Measurements from ENCODE around the gene CYP1A1.
"Not testable (repeated sequence)": the region's sequence is repeated elsewhere in the genome, so short reads cannot be mapped to it uniquely, and the experiment has no call there.

CYP1A1 gene

GRCh38 chr15:74735305-74735704 is 10.0 kb upstream of the CYP1A1 start:
- no peak for DNase-seq (ENCODE audit: low spot score)

GRCh38 chr15:74733269-74733668 is 7.9 kb upstream of the CYP1A1 start:
- DNase-seq (ENCODE audit: low spot score), result no peak

- no peak for DNase-seq (ENCODE audit: low spot score)
Observed at GRCh38 chr15:74732846-74733245, 7.5 kb upstream of the CYP1A1 start.

- no peak for DNase-seq (ENCODE audit: low spot score)
Observed at GRCh38 chr15:74730619-74731316, 5.4 kb upstream of the CYP1A1 start.

- DNase-seq (ENCODE audit: low spot score), result not testable (repeated sequence)
Observed at GRCh38 chr15:74729372-74729771, 4.0 kb upstream of the CYP1A1 start.

GRCh38 chr15:74728699-74729098 is 3.4 kb upstream of the CYP1A1 start:
- DNase-seq (ENCODE audit: low spot score), result not testable (repeated sequence)

GRCh38 chr15:74727727-74728126 is 2.4 kb upstream of the CYP1A1 start:
- no peak for DNase-seq (ENCODE audit: low spot score)

- DNase-seq (ENCODE audit: low spot score), result no peak
Observed at GRCh38 chr15:74726774-74727164, 1.4 kb upstream of the CYP1A1 start.

GRCh38 chr15:74725845-74726773 is 781 bp upstream of the CYP1A1 start:
- DNase-seq (ENCODE audit: low spot score), result peak; percentile 76

- DNase-seq (ENCODE audit: low spot score), result no peak
Observed at GRCh38 chr15:74724570-74725224, 631 bp downstream of the CYP1A1 start.

GRCh38 chr15:74723754-74724334 is 1.5 kb downstream of the CYP1A1 start:
- peak; percentile 72 for DNase-seq (ENCODE audit: low spot score)

- no peak for DNase-seq (ENCODE audit: low spot score)
Observed at GRCh38 chr15:74723187-74723586, 2.1 kb downstream of the CYP1A1 start.

GRCh38 chr15:74722591-74722990 is 2.7 kb downstream of the CYP1A1 start:
- no peak for DNase-seq (ENCODE audit: low spot score)

- DNase-seq (ENCODE audit: low spot score), result no peak
Observed at GRCh38 chr15:74716651-74717050, 8.7 kb downstream of the CYP1A1 start.

GRCh38 chr15:74712311-74712710 is 13.0 kb downstream of the CYP1A1 start:
- no peak for DNase-seq (ENCODE audit: low spot score)

GRCh38 chr15:74710319-74711094 is 14.8 kb downstream of the CYP1A1 start:
- no peak for DNase-seq (ENCODE audit: low spot score)

- DNase-seq (ENCODE audit: low spot score), result no peak
Observed at GRCh38 chr15:74709892-74710291, 15.4 kb downstream of the CYP1A1 start.

- DNase-seq (ENCODE audit: low spot score), result no peak
Observed at GRCh38 chr15:74709011-74709410, 16.3 kb downstream of the CYP1A1 start.

- no peak for DNase-seq (ENCODE audit: low spot score)
Observed at GRCh38 chr15:74696808-74697207, 28.5 kb downstream of the CYP1A1 start.

- DNase-seq (ENCODE audit: low spot score), result no peak
Observed at GRCh38 chr15:74696398-74696729, 29.0 kb downstream of the CYP1A1 start.

- peak; percentile 92 for DNase-seq (ENCODE audit: low spot score)
Observed at GRCh38 chr15:74695597-74696397, 29.5 kb downstream of the CYP1A1 start, which contains the start of gene EDC3. TSS of gene EDC3 (minus strand) at chr15:74696024. CDS start at chr15:74675124, 20,900 bp downstream.
